Activated CD8-positive, alpha-beta memory T cell treated with anti-CD3 and anti-CD28 coated beads for 4 hours (primary cell): ENCODE results near the gene USP17L22.
"Not testable (repeated sequence)": the region's sequence is repeated elsewhere in the genome, so short reads cannot be mapped to it uniquely, and the experiment has no call there.

Experiments
- DNase-seq, 2 donors: peaks; one replicate each; pipeline ENCODE4 v3.0.0-alpha.2; 2020; ENCODE audit warnings: low read depth in 2 of 2

USP17L22 gene

GRCh38 chr4:9267319-9267718, at the start of gene USP17L22:
Gene USP17L22 (plus strand): TSS chr4:9267619. CDS start chr4:9267619, 0 bp downstream.
- not testable (repeated sequence) for DNase-seq

- DNase-seq, result not testable (repeated sequence)
Measured at GRCh38 chr4:9219852-9220251, 47.6 kb upstream of the USP17L22 start, which contains the start of gene USP17L12. Gene USP17L12 (plus strand): TSS chr4:9220152. CDS start chr4:9220152, 0 bp downstream.

- DNase-seq, result not testable (repeated sequence)
Measured at GRCh38 chr4:9224596-9224995, 42.8 kb upstream of the USP17L22 start, which contains the start of gene USP17L13. Gene USP17L13 (plus strand): TSS chr4:9224896. CDS start chr4:9224896, 0 bp downstream.

- DNase-seq, result not testable (repeated sequence)
Measured at GRCh38 chr4:9230249-9230648, 37.2 kb upstream of the USP17L22 start.

GRCh38 chr4:9234085-9234484, 33.3 kb upstream of the USP17L22 start, which contains the start of gene USP17L15:
Gene USP17L15 (plus strand): TSS chr4:9234385. CDS start chr4:9234385, 0 bp downstream.
- DNase-seq, result not testable (repeated sequence)

GRCh38 chr4:9238461-9238860, 29.0 kb upstream of the USP17L22 start:
- not testable (repeated sequence) for DNase-seq

- DNase-seq, result not testable (repeated sequence)
Measured at GRCh38 chr4:9243579-9243978, 23.8 kb upstream of the USP17L22 start, which contains the start of gene USP17L17. Gene USP17L17 (plus strand): TSS chr4:9243879. CDS start chr4:9243879, 0 bp downstream.

GRCh38 chr4:9247953-9248680, 19.3 kb upstream of the USP17L22 start, which contains the start of gene USP17L18:
Gene USP17L18 (plus strand): TSS chr4:9248630. CDS start chr4:9248630, 0 bp downstream.
- not testable (repeated sequence) for DNase-seq

GRCh38 chr4:9253078-9253477, 14.3 kb upstream of the USP17L22 start, which contains the start of gene USP17L19:
Gene USP17L19 (plus strand): TSS chr4:9253378. CDS start chr4:9253378, 0 bp downstream.
- not testable (repeated sequence) for DNase-seq

GRCh38 chr4:9257824-9258223, 9.6 kb upstream of the USP17L22 start, which contains the start of gene USP17L20:
Gene USP17L20 (plus strand): TSS chr4:9258124. CDS start chr4:9258124, 0 bp downstream.
- not testable (repeated sequence) for DNase-seq

GRCh38 chr4:9262572-9262971, 4.8 kb upstream of the USP17L22 start, which contains the start of gene USP17L21:
Gene USP17L21 (plus strand): TSS chr4:9262872. CDS start chr4:9262872, 0 bp downstream.
- DNase-seq, result not testable (repeated sequence)

- not testable (repeated sequence) for DNase-seq
Measured at GRCh38 chr4:9271719-9272118, 4.3 kb downstream of the USP17L22 start.
